Measurements from ENCODE around the gene PLCB1. TPM values are rescaled to one million over a fixed set of nuclear protein-coding genes. Genes with fewer than 3 reads are reported as not detected.

Gene PLCB1
- total RNA-seq, 1 experiment from 2014 or later = 16.0 TPM

DNA sequence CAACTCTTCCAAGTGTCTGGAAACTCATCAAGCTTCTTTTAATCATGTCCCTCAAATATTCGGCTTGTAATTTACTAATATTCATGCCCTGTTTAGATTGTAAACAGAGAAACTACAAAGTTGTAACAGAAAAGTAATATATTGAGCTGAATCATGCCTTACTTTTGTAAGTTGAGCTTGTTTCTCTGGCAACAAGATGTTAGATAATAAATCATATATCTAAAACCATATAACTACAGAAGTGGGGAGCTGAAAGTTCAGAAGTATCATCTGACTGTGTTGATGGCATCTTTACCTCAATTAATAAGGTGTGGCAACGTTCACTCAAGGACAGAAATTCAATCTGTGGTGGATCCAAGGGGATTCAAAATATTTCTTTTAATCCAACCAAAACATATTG lies 263.9 kb downstream of the PLCB1 start:
- no peak overlapping the region for H3K4me3 ChIP-seq
- H3K27me3 ChIP-seq = no peaks in the 10 kb centered on the region
- no peak for DNase-seq
- H3K36me3 ChIP-seq = no peaks in the 10 kb centered on the region
- no peaks in the 10 kb centered on the region for H3K9me3 ChIP-seq

DNA sequence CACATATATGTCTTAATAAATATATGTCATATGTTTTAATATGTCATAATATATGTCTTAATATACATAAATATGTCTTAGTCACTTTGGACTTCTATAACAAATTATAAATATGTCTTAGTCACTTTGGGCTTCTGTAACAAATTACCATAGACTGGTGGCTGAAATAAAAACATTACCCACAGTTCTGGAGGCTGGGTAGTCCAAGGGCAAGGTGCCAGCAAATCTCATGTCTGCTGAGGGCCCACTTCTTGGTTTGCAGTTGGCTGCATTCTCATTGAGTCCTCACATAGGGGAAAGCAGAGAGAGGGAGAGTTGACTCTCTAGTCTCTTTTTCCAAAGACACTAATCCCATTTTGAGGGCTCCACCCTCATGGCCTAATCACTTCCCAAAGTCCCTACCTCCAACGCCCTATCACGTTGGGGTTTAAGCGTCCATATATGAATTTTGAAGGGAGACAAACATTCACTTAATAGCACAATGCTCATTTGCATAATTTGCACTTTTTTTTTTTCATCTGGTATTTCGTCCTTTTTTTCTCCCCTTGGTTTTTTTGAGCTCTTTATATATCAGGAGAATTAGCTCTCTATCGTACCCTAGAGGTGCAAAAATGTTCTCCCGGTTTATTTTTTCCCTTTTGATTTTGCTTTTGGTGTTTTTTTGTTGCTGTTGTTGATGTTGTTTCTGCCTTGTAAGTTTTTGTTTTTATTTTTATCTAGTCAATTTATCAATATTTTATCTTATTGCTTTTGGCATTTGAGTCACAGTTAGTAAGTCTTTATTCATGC lies 266.4 kb downstream of the PLCB1 start:
- no peaks in the 10 kb centered on the region for H3K9me3 ChIP-seq
- no peak for DNase-seq
- H3K27me3 ChIP-seq = no peaks in the 10 kb centered on the region
- no peaks in the 10 kb centered on the region for H3K36me3 ChIP-seq
- no peak overlapping the region for H3K4me3 ChIP-seq

DNA sequence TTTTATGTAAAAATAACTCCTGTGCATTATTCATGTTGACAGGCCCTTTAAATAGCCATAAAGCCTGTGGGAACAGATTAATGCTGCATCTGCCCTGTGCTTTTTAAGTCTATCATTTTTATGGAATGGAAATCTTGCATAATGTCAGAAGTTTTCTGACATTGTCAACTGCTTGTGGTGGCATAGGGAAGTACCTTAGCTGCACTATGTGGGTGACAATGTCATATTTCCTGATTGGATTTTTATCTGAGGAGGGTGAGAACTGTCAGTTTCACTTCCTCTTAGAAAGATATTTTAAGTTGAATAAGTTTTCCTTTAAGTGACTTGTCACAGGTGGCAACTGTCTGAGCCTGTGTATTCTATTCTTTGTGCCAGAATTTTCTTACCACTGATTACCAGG lies 267.9 kb downstream of the PLCB1 start:
- no peak for DNase-seq
- H3K9me3 ChIP-seq = no peaks in the 10 kb centered on the region
- no peak overlapping the region for H3K4me3 ChIP-seq
- H3K36me3 ChIP-seq = no peaks in the 10 kb centered on the region
- H3K27me3 ChIP-seq = no peaks in the 10 kb centered on the region

GRCh38 chr20:8400486-8400885 lies 268.4 kb downstream of the PLCB1 start:
- DNase-seq = no peak
- Histone ChIP-seq H3K27me3 (no peaks in the 10 kb centered on the region), H3K9me3 (no peaks in the 10 kb centered on the region), H3K4me3 (no peak overlapping the region), H3K36me3 (no peaks in the 10 kb centered on the region)

- no peak for DNase-seq
Observed at GRCh38 chr20:8401556-8401955, 269.5 kb downstream of the PLCB1 start.

DNA sequence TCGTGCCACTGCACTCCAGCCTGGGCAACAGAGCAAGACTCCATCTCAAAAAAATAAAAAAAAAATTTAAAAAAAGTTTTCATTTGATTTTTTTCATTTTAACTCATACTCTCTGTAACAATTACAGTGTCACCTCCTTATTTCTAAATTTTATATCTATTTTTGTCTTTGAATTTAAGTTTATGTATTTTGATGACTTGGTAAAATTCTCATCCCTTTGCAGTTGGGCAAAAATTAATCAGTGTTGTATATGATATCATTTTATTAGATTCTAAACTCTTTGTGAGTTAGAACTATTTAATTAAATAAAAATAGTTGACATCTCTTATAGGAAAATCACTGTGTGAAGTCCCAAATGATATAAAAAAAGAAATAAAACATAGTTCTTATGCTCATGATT lies 270.7 kb downstream of the PLCB1 start:
- H3K9me3 ChIP-seq = no peaks in the 10 kb centered on the region
- no peak for DNase-seq
- no peaks in the 10 kb centered on the region for H3K27me3 ChIP-seq
- no peak overlapping the region for H3K4me3 ChIP-seq
- no peaks in the 10 kb centered on the region for H3K36me3 ChIP-seq

More at GRCh38 chr20:8401556-8401955, 269.5 kb downstream of the PLCB1 start:
- no peak overlapping the region for H3K4me3 ChIP-seq
- no peaks in the 10 kb centered on the region for H3K27me3 ChIP-seq
- H3K9me3 ChIP-seq = no peaks in the 10 kb centered on the region
- H3K36me3 ChIP-seq = no peaks in the 10 kb centered on the region

GRCh38 chr20:8404912-8405635 lies 273.0 kb downstream of the PLCB1 start:
- Histone ChIP-seq H3K9me3 (no peaks in the 10 kb centered on the region), H3K27me3 (no peaks in the 10 kb centered on the region), H3K4me3 (no peak overlapping the region), H3K36me3 (no peaks in the 10 kb centered on the region)
- DNase-seq = no peak

GRCh38 chr20:8406391-8406790 lies 274.3 kb downstream of the PLCB1 start:
- Histone ChIP-seq H3K36me3 (no peaks in the 10 kb centered on the region), H3K27me3 (no peaks in the 10 kb centered on the region), H3K4me3 (no peak overlapping the region), H3K9me3 (no peaks in the 10 kb centered on the region)
- no peak for DNase-seq

GRCh38 chr20:8408587-8409307 lies 276.7 kb downstream of the PLCB1 start:
- H3K36me3 ChIP-seq = no peaks in the 10 kb centered on the region
- H3K4me3 ChIP-seq = no peak overlapping the region
- H3K27me3 ChIP-seq = no peaks in the 10 kb centered on the region
- DNase-seq = no peak
- no peaks in the 10 kb centered on the region for H3K9me3 ChIP-seq

DNA sequence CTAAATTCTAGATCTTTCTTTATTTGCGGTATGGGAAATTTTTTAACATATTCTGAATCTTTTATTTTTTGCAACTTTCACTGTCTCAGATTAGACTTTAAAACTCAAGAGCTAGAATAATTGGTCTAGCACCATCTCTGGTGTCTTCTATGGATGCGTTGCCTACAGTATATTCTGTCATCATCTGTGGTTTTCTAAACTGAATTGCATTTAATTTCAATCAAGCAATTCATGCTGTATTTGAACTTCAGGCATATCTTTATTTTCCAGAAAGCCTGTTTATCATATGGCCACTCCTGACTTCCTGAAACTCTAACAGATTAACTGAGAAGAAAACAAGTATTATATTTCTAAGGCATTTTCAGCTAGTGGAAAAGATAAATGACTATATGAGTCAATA lies 281.6 kb downstream of the PLCB1 start:
- H3K4me3 ChIP-seq = no peak overlapping the region
- no peaks in the 10 kb centered on the region for H3K9me3 ChIP-seq
- H3K36me3 ChIP-seq = no peaks in the 10 kb centered on the region
- no peak for DNase-seq
- no peaks in the 10 kb centered on the region for H3K27me3 ChIP-seq

DNA sequence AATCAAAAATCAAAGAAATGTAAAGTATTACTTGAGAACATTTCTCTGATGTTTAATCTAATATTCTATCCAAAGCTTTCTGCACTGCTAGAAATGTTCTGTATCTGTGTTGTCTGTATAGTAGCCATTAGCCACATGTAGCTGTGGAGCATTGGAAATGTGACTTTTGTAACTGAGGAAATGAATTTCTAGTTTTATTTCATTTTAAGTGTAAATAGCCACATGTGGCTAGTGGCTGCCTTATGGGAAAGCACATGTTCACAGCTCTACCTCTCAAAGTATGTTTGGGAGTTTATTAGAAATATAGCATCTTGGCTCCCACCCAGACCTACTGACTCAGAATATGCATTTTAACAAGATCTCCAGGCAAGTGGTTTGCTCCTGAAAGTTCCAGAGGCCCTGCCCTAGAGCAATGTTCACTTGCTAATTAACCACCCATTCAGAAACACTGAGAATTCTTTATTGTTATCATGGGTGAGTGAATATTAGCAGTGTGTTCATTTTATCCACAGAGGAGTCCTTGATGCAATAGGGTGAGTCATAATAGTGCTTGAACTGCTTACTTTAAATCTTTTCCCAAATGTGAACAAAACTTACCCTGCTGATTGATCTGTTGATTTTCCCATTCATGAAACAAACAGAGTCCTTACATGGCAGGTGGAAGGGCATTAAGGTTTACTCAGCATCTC lies 282.7 kb downstream of the PLCB1 start:
- DNase-seq = peak; percentile 43
- Histone ChIP-seq H3K27me3 (no peaks in the 10 kb centered on the region), H3K4me3 (no peak overlapping the region), H3K36me3 (no peaks in the 10 kb centered on the region), H3K9me3 (no peaks in the 10 kb centered on the region)

GRCh38 chr20:8421981-8422380 lies 289.9 kb downstream of the PLCB1 start:
- no peak for DNase-seq
- Histone ChIP-seq H3K27me3 (no peaks in the 10 kb centered on the region), H3K36me3 (no peaks in the 10 kb centered on the region), H3K4me3 (no peak overlapping the region), H3K9me3 (no peaks in the 10 kb centered on the region)

DNA sequence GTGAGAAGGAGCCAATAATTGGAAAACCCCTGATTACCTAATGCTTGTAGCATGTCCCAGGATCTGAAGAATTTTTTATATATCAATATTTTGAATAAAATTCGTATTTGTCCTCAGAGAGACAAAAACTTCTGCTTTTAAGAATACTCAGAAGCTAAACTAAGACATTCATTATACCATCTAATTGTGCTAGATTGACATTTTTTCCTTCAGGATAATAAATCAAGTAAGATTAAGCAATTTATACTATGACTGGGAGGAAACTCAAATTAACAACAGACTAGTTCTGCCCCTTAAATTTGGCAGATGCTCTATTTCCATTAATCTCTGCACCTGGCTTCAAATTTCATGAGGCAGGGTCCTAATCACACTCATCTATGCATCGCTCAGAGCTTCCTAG lies 291.4 kb downstream of the PLCB1 start:
- Histone ChIP-seq H3K9me3 (no peaks in the 10 kb centered on the region), H3K27me3 (no peaks in the 10 kb centered on the region), H3K4me3 (no peak overlapping the region), H3K36me3 (no peaks in the 10 kb centered on the region)
- no peak for DNase-seq

DNA sequence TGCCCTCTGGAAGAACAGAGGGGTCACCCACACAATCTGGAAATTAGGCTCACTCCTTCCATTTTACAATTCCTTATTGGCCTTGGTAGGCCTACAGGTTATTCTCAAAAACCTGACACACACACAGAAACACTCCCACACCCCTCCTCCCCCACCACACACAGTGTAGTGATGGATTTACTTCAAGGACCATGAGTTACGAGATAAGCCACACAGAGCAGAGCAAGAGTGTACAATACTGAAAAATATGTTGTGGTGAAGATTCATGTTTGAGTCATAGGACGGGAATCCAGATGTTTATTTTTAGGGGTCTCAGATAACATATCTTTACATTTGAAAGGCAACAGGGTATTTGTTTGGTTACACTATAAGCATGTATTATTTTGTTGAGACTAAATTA lies 291.9 kb downstream of the PLCB1 start:
- no peaks in the 10 kb centered on the region for H3K27me3 ChIP-seq
- H3K9me3 ChIP-seq = no peaks in the 10 kb centered on the region
- DNase-seq = peak; percentile 39
- H3K36me3 ChIP-seq = no peaks in the 10 kb centered on the region
- H3K4me3 ChIP-seq = no peak overlapping the region

GRCh38 chr20:8425016-8425415 lies 292.9 kb downstream of the PLCB1 start:
- no peak overlapping the region for H3K4me3 ChIP-seq
- no peak for DNase-seq
- no peaks in the 10 kb centered on the region for H3K27me3 ChIP-seq
- H3K9me3 ChIP-seq = no peaks in the 10 kb centered on the region
- no peaks in the 10 kb centered on the region for H3K36me3 ChIP-seq

DNA sequence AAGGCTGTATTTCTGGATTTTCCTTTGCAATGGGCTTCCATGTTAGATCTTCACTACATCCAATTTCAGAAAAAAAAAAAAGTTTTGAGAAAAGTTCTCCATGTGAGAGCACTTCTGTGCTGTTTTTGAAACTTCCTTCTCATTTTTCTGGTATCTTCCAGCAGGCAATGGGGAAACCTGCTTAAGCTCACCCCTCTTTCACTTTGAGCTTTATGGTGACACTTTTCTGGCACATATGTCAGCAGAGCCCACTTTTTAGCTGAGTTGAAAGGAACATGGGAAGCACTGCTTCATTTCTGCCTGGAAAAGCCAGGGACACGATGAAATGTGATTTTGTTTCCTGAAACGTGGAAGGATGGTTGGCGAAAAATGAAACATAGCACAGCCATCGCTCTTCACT lies 293.7 kb downstream of the PLCB1 start:
- no peak for DNase-seq
- no peaks in the 10 kb centered on the region for H3K27me3 ChIP-seq

More for the DNA sequence above, 293.7 kb downstream of the PLCB1 start:
- Histone ChIP-seq H3K36me3 (no peaks in the 10 kb centered on the region), H3K4me3 (no peak overlapping the region), H3K9me3 (no peaks in the 10 kb centered on the region)

Measured in MG63 (cell line).